IPS-18a (cell line): ENCODE results near the gene SLC6A18.

Source experiments
- H3K27ac ChIP-seq: one replicate; pipeline ENCODE4 v1.5.1; 2013; ENCODE audit warnings: low read length
- H3K27me3 ChIP-seq: one replicate; pipeline ENCODE4 v1.6.1; 2013; ENCODE audit warnings: mild to moderate bottlenecking, low read length; ENCODE audit not compliant: control insufficient read depth, insufficient read depth
- H3K36me3 ChIP-seq: one replicate; pipeline ENCODE4 v1.6.1; 2013; ENCODE audit warnings: low read depth, low read length; ENCODE audit not compliant: control insufficient read depth
- H3K4me1 ChIP-seq: one replicate; pipeline ENCODE4 v1.6.1; 2013; ENCODE audit warnings: low read depth, low read length; ENCODE audit not compliant: control insufficient read depth
- H3K4me3 ChIP-seq: one replicate; pipeline ENCODE4 v1.5.1; 2013; ENCODE audit warnings: low read length
- H3K9ac ChIP-seq: one replicate; pipeline ENCODE4 v1.6.1; 2013; ENCODE audit warnings: mild to moderate bottlenecking, low read length, moderate library complexity
- H3K9me3 ChIP-seq: one replicate; pipeline ENCODE4 v1.6.1; 2013; ENCODE audit warnings: low read depth, low read length; ENCODE audit not compliant: control insufficient read depth

SLC6A18 gene

DNA sequence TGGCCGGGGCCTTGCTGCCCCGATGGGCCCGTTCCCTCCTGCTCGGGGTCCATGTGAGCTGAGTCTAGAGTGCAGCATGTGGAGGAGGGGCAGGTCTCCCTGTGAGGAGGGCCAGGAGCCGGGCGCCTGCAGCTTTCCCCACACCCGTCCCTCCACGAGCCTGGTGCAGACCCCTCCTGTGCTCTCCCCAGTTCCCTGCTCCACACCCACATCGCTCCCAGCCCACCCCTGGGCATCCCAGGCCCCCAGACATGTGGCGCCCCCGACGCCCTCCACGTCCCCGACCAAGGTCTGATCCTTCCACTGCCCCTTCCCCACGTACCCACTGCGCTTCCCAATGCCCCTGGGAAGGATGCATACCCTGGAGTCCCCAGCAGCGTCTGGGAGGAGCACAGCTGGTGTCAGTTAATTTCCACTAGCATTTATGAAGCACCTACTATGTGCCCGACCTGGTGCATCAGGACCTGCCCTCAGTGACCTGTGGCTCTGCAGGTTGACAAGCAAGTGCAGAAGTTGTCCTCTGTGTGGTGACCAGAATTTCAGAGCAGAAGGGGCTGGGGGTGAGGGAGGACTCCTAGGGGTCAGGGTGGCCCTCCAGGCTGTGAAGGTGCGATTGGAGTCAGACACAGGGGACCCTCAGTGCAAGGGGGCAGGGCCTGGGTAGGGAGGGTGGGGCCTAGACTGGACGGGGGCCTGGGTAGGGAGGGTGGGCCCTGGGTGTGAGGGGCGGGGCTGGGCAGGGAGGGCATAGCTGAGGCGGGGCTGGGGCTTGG is 10.8 kb upstream of the SLC6A18 start:
- no peaks in the 10 kb centered on the region for H3K36me3 ChIP-seq
- H3K27ac ChIP-seq, result no peak overlapping the region
- H3K4me1 ChIP-seq, result no peaks in the 10 kb centered on the region
- no peaks in the 10 kb centered on the region for H3K27me3 ChIP-seq
- H3K9ac ChIP-seq, result no peak overlapping the region
- no peak overlapping the region for H3K4me3 ChIP-seq
- no peaks in the 10 kb centered on the region for H3K9me3 ChIP-seq

DNA sequence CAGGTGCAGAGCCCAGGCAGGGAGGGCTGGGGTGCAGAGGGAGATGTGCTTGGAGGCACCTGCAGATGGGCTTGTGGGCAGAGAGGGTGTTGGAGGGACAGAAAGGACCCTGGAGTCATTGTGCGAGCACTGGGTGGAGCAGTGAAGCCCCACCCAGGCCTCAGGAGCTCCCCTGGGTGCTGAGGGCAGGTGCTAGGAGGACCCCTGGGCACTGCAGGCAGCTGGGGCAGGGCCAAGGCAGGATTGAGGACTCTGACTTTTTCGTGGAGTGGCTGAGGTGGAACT is 10.3 kb upstream of the SLC6A18 start:
- no peak overlapping the region for H3K4me3 ChIP-seq
- H3K27ac ChIP-seq, result no peak overlapping the region
- no peaks in the 10 kb centered on the region for H3K27me3 ChIP-seq
- no peak overlapping the region for H3K9ac ChIP-seq
- no peaks in the 10 kb centered on the region for H3K9me3 ChIP-seq
- no peaks in the 10 kb centered on the region for H3K4me1 ChIP-seq
- no peaks in the 10 kb centered on the region for H3K36me3 ChIP-seq

DNA sequence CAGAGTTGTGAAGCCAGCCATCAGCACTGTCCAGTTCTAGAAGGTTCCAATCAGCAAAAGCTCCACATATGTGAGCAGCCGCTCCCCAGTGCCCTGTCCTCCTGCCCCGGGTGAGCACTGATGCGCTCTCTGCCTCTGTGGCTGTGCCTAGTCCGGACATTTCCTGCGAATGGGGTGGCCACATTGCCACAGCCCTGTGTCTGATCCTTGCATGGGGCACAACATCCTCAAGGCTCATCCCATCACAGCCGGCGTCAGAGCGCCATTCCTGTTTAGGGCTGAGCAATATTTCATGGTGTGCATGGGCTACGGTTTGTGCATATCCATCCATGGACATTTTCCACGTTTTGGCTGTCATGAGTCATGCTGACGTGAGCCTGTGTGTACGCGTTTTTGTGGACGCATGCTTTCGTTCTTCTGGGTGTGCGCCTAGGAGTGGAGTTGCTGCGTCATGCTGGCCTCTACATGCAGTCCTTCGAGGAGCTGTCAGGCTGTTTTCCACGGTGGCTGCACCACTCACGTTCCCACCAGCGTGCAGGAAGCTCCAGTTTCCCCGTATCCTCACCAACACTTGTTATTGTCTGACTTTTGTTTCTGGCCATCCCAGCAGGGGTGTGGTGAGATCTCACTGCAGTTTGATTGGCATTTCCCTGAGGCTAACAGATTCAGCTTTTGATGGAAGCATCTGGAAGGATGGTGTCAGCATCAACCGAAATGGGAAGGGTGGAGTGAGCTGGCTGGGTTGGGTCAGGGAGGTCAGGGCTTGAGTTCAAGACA is 9.7 kb upstream of the SLC6A18 start:
- Histone ChIP-seq H3K36me3 (no peaks in the 10 kb centered on the region), H3K4me3 (no peak overlapping the region), H3K9ac (no peak overlapping the region), H3K27me3 (no peaks in the 10 kb centered on the region), H3K27ac (no peak overlapping the region), H3K4me1 (no peaks in the 10 kb centered on the region), H3K9me3 (no peaks in the 10 kb centered on the region)

DNA sequence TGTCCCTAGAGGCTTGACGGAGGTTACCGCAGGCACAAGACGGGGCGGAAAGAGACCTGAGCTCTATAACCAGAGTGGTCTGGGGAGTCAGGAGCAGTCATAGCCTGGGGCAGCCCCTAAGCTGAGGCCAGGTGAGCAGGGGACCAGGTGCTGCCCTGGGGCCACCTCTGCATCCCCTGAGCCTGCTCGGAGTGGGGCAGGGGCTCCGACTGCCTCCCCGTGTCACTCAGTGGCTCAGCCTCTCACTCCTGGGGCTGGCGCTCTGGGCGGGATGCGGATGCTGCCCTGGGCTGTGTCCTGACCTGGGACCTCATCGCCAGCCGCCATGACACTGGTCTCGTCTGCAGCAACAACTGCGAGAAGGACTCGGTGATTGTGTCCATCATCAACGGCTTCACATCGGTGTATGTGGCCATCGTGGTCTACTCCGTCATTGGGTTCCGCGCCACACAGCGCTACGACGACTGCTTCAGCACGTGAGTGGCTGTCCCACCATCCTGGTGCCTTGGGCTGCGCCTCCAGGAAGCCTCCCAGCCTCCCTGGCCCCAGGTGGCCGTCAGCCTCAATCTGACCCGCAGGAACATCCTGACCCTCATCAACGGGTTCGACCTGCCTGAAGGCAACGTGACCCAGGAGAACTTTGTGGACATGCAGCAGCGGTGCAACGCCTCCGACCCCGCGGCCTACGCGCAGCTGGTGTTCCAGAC is 8.8 kb upstream of the SLC6A18 start:
- Histone ChIP-seq H3K27ac (no peak overlapping the region), H3K4me1 (no peaks in the 10 kb centered on the region), H3K27me3 (no peaks in the 10 kb centered on the region), H3K4me3 (no peak overlapping the region), H3K9ac (no peak overlapping the region), H3K9me3 (no peaks in the 10 kb centered on the region), H3K36me3 (no peaks in the 10 kb centered on the region)

DNA sequence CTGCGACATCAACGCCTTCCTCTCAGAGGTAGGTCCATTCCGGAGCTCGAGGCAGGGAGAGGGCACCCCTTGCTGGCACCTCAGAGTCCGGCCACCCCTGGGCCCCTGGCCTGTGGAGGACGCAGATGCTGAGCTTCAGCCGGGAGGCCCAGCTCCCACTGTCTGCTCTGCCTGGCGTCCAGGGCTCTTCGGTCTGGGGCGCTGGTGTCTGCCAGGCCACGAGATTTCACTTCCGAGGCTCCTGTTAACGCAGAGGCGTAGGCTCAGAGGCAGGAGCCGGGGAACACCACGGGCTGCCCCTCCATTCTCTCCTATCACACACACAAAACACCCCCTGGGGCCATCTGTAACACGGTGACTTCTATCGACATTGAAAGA is 8.3 kb upstream of the SLC6A18 start:
- Histone ChIP-seq H3K36me3 (no peaks in the 10 kb centered on the region), H3K27ac (no peak overlapping the region), H3K4me3 (no peak overlapping the region), H3K9ac (no peak overlapping the region), H3K4me1 (no peaks in the 10 kb centered on the region), H3K9me3 (no peaks in the 10 kb centered on the region), H3K27me3 (no peaks in the 10 kb centered on the region)

DNA sequence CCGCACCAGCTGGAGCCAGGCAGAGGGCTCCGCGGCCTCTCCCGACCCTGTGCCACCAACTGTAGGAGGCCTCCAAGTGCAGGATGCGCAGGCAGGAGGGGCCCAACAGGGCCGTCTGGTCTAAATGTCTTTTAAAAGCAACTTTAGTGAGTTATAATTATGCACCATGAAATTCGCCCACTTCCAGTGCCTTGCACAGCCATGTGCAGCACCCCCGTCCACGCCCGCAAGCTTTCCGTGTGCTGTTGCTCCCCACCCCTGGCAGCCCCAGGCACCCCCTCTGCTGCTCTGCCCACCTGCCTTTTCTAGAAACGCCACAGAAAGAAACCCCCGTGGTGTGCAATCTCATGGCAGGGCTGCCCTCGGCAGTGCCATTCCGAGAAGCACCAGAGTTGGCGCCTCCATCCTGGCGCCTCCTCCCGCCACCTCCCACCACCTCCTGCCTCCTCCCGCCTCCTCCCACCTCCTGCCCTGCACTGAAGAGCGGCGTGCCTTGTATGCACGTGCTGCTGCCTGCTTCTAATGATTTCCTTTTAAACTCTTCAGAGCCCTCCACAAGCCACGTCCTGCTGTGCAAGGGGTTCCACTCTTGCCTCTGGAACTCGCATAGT is 7.5 kb upstream of the SLC6A18 start:
- H3K27ac ChIP-seq, result no peak overlapping the region
- H3K9me3 ChIP-seq, result no peaks in the 10 kb centered on the region
- H3K36me3 ChIP-seq, result no peaks in the 10 kb centered on the region
- no peaks in the 10 kb centered on the region for H3K4me1 ChIP-seq
- no peak overlapping the region for H3K9ac ChIP-seq
- no peak overlapping the region for H3K4me3 ChIP-seq
- H3K27me3 ChIP-seq, result no peaks in the 10 kb centered on the region

DNA sequence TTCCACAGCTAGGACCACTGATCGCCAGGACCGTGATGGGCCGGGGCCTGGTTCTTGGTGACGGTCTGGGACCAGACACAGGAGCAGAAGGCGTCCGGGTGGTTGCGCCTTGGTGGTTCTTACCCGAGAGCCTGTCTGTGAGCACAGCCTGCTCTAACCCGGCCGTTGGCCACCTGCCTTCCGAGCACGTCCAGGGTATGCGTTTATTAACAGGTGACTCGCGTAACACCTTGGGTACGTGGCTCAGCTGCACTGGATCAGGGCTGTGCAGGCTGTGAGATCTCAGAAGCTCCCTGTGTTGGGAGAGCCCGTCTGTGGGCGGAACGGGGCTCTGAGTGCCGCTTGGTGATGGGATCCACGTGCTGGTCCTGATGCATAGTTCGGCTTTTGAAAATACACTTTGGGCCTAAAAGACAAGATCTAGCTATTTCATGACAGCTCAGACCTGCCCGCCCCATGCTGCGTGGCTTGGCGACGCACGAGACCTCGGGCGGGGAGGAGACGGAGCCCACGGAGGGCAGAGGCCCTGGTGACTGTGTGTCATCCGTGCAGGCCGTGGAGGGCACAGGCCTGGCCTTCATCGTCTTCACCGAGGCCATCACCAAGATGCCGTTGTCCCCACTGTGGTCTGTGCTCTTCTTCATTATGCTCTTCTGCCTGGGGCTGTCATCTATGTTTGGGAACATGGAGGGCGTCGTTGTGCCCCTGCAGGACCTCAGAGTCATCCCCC is 6.7 kb upstream of the SLC6A18 start:
- Histone ChIP-seq H3K4me1 (no peaks in the 10 kb centered on the region), H3K36me3 (no peaks in the 10 kb centered on the region), H3K4me3 (no peak overlapping the region), H3K9ac (no peak overlapping the region), H3K27ac (no peak overlapping the region), H3K9me3 (no peaks in the 10 kb centered on the region), H3K27me3 (no peaks in the 10 kb centered on the region)

DNA sequence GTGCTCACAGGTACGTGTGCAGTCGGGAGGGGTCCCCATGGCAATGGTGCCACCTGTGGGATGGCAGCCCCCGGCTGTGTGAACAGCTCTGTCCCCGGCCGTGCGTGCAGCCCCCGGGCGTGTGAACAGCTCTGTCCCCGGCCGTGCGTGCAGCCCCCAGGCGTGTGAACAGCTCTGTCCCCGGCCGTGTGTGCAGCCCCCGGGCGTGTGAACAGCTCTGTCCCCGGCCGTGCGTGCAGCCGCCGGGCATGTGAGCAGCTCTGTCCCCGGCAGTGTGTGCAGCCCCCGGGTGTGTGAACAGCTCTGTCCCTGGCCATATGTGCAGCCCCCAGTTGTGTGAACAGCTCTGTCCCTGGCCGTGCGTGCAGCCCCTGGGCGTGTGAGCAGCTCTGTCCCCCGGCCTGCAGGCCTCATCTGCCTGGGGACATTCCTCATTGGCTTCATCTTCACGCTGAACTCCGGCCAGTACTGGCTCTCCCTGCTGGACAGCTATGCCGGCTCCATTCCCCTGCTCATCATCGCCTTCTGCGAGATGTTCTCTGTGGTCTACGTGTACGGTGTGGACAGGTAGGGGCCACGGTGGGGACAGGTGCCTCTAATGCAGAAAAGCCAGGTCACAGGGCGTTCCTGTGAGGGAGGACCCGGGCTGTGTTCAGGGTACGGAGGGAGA is 5.9 kb upstream of the SLC6A18 start:
- Histone ChIP-seq H3K36me3 (no peaks in the 10 kb centered on the region), H3K27ac (no peak overlapping the region), H3K4me1 (no peaks in the 10 kb centered on the region), H3K4me3 (no peak overlapping the region), H3K9ac (no peak overlapping the region), H3K9me3 (no peaks in the 10 kb centered on the region), H3K27me3 (no peaks in the 10 kb centered on the region)

DNA sequence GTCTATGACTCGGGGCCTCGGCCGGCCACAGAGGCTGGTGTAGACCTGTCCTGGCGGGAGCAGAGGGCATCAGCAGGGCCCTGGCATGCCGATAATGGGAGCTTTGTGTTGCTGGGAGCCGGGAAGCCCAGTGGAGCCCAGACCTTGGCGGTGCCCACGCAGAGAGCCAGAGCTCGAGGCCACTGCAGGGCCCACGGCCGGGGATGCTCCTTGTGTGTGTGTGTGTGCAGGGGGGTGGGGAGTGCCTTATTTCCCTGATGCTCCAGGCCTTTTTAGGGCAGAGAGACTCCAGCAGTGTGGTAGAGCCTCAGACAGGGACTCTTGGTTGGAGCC is 5.4 kb upstream of the SLC6A18 start:
- Histone ChIP-seq H3K36me3 (no peaks in the 10 kb centered on the region), H3K4me1 (no peaks in the 10 kb centered on the region), H3K9ac (no peak overlapping the region), H3K27ac (no peak overlapping the region), H3K4me3 (no peak overlapping the region), H3K9me3 (no peaks in the 10 kb centered on the region), H3K27me3 (no peaks in the 10 kb centered on the region)

DNA sequence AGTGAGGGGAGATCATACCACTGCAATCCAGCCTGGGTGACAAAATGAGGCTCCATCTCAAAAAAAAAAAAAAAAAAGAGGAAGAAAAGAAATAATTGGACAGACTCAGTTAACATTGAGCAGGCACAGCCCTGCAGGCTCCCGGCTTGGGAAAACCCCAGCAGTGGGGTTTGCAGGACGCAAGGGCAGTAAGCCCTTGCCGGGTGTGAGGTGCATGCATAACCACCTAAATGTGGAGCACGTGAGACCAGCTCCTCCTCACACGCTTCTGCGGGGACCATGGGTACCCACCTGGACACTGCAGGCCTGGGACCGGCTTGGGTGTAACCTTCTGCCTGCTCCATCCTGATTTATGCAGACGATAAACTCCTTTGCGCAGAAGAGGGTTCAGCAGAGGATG is 4.8 kb upstream of the SLC6A18 start:
- no peak overlapping the region for H3K27ac ChIP-seq
- no peaks in the 10 kb centered on the region for H3K9me3 ChIP-seq
- no peaks in the 10 kb centered on the region for H3K4me1 ChIP-seq
- no peak overlapping the region for H3K4me3 ChIP-seq
- H3K36me3 ChIP-seq, result no peaks in the 10 kb centered on the region
- no peaks in the 10 kb centered on the region for H3K27me3 ChIP-seq
- no peak overlapping the region for H3K9ac ChIP-seq

DNA sequence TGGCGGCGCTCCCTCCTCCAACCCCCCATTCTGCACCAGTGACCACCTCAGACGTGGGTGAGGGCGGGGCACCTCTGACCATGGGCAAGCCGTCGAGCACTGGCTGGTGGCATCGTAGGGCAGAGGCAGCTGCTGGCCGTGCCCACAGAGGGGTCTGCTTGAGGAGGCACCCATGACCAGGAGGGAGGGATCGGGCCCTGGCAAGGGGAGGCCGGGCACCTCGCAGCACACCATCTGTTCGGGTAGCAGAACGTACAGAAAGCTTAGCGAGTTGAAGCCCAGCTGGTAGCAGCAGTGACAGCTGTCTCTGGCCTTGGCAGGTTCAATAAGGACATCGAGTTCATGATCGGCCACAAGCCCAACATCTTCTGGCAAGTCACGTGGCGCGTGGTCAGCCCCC is 4.3 kb upstream of the SLC6A18 start:
- H3K27ac ChIP-seq, result no peak overlapping the region
- H3K36me3 ChIP-seq, result no peaks in the 10 kb centered on the region
- no peak overlapping the region for H3K4me3 ChIP-seq
- no peak overlapping the region for H3K9ac ChIP-seq
- no peaks in the 10 kb centered on the region for H3K27me3 ChIP-seq
- H3K4me1 ChIP-seq, result no peaks in the 10 kb centered on the region
- H3K9me3 ChIP-seq, result no peaks in the 10 kb centered on the region
